SK-N-MC (cell line): Measurements from ENCODE around the gene SRGN.

Experiments used
- EZH2 ChIP-seq: fragments of 200-600 bp; sonication (generic); IDR thresholded peaks from one replicate; pipeline ENCODE4 v1.6.1; 2017; ENCODE audit warnings: antibody characterized with exemption
- FOXP2 ChIP-seq: optimal IDR thresholded peaks from 2 replicates; pipeline ENCODE3; 2011; ENCODE audit warnings: mild to moderate bottlenecking, moderate library complexity; ENCODE audit not compliant: insufficient read depth; ENCODE audit errors: extremely low read length, control extremely low read depth
- POLR2AphosphoS5 ChIP-seq: IDR thresholded peaks from 2 replicates; pipeline ENCODE4 v1.6.1; 2012; ENCODE audit warnings: mild to moderate bottlenecking, low read depth, low read length, borderline replicate concordance

DNA sequence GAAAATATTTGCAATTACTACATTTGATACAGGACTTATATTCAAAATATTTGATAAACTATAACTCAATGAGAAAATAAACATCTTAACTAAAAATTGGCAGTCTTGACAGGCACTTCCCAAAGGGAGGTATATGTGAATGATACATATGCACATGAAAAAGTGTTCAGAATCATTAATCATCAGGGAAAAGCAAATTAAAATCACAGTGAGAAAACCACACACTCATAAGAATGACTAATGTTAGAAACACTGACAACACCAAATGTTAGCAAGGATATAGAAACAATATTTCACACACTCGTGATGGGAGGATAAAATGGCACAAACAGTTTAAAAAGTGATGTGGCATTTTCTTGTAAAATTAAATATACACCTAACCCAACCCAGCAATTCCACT, 32.0 kb downstream of the SRGN start:
- TF ChIP-seq POLR2AphosphoS5 (no peak), EZH2 (no peak), FOXP2 (no peak)
